GM18519 (cell line): ENCODE data around the gene AGAP5.
"Not testable (repeated sequence)": the region's sequence is repeated elsewhere in the genome, so short reads cannot be mapped to it uniquely, and the experiment has no call there.

Source experiments
- ATAC-seq: cut with Tn5 transposase; IDR thresholded peaks from one replicate; pipeline ENCODE4 v1.9.1; 2021; ENCODE audit warnings: mild to moderate bottlenecking, moderate library complexity; ENCODE audit not compliant: unreplicated experiment, low FRiP score

Gene AGAP5

DNA sequence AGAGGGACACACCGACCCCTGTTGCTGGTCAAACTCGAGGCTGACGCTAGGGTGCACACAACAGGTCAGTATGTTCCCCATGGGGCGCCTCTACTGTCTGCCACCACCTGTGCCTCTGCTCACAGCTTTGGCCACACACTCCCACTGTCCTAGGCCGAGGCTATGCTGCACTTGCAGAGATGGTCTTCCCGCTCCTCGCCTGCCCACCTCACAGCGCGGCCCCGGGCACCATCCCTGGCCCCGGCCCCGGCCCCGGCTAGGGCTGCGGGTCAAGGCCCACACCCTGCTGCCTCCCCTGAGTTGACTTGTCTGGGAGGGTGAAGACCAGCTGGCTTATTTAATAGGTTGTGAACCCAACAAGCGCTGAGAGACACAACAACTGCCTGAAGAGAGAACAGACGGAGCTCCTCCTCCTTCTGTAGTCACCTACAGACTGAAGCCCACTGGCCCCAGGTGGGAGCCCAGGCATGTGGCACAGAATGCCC, at the start of gene AGAP5:
TSS of gene AGAP5 (minus strand) at position 435 of the 485 bp plus-strand sequence. CDS start at position 81, 354 bp downstream.
- ATAC-seq = not testable (repeated sequence)

DNA sequence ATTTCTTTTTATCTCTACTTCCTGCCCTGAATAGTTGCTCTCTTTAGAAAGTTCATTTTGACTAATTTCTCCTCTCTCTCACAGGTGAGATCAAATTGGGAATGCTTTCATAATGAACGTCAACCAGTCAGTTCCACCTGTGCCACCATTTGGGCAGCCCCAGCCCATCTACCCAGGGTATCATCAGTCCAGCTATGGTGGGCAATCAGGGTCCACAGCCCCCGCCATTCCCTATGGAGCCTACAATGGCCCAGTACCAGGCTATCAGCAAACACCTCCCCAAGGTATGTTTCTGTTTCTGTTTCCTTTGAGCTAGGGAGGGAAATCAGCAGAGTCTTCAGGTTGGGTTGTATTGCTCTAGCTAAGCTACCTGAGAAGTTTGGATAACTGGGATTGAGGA, 48.8 kb upstream of the AGAP5 start:
- no peak for ATAC-seq

DNA sequence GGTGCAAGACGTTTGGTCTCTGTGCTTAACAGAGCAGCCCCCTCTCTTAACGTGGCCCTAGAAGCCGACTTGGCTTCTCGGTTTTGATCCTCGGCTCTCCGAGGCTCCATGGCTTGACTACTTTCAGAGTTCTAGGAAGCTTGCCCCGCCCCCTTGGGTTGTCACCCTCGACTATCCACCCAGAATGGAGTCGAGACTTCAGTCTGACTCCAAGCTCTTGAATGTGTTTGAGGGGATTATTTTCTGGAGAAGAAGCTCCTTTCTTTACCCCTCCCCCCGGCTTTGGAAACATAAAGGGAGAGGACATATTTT, 46.7 kb upstream of the AGAP5 start:
- ATAC-seq = peak; percentile 3

DNA sequence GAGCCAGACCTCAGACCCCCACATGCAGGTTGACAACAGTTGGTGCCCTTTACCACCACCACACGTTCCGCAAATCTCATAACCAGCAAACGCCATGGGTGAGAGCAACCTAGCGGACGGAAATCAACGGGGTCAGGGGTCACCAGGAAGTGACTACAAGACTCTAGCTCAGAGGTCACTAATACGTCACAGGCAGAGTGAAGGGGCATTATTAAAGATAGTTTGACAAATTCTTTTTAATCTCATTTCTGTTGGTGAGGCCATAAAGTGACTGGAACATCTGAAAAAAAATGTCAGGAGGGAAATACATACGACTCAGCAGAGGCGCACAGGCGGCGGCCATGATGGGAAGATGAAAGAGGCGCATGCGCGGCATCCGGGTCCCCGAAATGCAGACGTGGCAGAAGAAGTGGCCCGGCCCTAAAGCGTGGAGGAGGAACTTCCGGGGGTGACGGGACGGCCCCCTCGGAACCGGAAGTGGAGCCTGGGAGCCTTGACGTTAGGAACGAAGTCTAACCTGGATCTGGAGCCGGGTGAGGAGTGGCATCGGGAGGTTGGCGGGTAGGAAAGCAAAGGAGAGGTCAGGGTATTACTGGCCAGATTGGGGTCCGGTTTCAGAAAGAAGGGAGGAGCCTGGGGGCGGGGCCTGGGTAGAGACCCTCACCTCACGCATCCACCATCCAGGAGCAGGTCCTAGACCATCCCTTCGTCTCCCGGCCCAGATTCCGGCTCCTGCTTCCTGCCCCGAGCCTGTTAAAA, 46.2 kb upstream of the AGAP5 start, which contains the start of gene SEC24C:
TSS of gene SEC24C (plus strand) at position 468 of the 759 bp plus-strand sequence. CDS start 2,461 bp downstream, outside the sequence.
- peak; percentile 68 for ATAC-seq

DNA sequence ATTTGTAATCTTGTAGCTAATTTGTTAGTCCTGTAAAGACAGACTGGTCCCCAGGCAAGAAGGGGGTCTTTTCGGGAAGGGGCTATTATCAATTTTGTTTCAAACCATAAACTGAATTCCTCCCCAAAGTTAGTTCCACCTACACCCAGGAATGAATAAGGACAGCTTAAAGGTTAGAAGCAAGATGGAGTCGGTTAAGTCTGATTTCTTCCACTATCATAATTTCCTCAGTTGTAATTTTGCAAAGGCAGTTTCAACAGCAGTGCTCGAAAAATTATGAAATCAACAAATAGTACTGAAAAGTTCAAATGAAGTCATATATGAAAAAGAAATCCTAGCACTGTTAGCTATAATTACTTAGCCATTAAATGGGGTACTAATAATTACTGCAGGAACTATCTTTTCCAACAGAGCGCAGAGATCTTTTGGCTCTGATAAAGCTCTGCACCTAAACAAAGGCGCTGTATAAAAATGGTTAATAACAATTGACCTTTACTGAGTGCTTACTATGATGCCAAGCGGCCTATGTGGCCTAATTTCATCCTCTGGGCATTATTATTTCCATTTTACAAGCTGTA, 45.5 kb upstream of the AGAP5 start:
- ATAC-seq = no peak

DNA sequence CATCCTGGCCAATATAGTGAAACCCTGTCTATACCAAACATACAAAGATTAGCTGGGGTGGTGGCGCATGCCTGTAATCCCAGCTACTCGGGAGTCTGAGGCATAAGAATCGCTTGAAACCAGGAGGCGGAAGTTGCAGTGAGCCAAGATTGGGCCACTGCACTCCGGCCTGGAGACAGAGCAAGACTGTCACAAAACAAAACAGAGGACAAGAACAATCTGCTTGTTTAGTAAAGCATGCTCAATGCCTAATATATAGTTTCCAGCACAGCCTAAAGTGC, 44.5 kb upstream of the AGAP5 start:
- no peak for ATAC-seq

DNA sequence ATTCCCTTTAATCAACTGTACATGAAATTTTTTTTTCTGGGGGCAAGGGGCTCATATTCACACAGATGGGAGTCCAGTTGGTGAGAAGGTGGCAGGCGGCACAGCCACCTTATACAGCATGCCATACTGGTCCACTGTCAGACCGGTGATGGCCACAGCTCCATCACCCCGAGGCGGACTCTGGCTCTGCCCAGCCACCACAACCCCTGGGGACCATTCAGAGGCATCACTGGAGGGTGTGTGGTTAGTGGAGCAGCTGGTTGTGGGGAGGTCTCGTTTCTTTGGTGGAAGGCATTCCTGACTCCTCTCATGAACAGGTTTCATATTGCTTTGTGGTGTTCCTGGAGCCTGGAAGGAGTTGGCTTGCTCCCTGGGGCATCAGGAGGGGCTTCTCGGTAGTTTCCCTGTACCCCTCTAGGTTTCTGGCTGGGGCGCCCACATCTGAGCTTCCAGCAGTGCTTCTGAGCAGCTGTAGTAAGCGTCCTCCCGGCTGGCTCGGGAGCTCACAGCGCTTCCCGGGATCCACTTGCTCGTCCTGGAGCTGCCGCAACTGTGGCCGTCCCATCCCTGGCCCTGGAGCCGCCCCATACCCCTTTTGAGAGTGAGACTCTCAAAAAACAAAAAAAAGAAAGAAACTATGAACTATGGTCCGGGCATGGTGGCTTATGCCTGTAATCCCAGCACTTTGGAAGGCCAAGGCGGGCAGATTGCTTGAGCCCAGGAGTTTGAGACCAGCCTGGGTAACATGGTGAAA, 42.8 kb upstream of the AGAP5 start:
- not testable (repeated sequence) for ATAC-seq

DNA sequence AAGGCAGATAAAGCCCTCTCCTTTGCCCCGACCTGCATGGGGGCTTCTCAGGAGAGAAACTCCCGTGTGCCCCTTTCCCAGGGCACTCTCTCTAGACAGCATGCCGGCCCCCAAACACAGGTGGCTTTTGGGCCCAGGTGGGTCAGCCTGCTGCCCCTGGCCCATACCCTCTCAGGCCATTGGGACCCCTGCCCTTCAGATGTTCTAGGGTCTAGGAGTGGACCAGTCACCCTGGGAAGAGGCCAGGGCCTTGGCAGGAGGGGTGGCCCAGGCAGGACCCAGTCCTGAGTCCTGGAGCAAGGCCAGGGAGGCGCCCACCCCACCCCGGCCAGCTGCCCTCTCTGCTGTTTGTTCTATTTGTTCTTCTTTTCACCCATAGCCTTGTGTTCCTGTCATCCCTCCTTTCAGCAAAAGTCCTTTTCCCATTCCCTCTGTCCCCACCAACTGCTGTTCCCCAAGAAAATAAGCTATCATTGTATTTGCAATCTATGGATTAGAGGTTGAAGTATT, 36.9 kb upstream of the AGAP5 start:
- ATAC-seq = no peak

DNA sequence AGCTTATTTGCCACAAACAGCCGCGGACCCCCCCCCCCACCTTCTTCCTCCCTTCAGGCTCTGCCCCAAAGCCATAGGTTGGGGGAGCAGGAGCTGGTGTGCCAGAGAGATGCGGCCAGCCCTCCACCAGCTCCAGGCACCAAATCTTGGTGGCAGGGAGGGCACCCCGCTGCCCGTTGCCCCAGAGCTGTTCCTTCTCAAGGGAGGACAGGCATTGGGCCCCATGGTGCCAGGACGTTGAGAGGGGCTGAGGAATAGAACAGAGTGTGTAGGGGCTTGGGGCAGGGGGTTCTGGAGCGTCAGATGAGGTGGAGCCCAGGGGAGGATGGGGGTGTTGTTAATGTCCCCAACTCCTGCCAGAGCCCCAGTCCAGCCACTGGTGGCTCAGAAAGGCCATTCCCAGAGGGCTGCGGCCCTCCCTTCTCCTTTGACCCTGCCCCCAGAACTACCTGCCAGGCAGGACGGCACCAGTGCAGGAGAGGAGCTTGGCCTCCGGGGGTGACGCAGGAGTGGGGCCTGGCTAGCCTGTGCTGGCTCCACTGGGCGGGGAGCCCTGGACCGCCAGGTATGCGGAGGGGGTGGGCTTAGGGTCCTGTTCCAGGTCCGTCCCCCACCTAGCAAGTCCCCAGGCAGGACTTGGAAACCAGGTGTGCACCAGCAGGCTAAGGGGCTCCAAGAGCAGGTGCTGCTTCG, 36.3 kb upstream of the AGAP5 start:
- ATAC-seq = no peak

DNA sequence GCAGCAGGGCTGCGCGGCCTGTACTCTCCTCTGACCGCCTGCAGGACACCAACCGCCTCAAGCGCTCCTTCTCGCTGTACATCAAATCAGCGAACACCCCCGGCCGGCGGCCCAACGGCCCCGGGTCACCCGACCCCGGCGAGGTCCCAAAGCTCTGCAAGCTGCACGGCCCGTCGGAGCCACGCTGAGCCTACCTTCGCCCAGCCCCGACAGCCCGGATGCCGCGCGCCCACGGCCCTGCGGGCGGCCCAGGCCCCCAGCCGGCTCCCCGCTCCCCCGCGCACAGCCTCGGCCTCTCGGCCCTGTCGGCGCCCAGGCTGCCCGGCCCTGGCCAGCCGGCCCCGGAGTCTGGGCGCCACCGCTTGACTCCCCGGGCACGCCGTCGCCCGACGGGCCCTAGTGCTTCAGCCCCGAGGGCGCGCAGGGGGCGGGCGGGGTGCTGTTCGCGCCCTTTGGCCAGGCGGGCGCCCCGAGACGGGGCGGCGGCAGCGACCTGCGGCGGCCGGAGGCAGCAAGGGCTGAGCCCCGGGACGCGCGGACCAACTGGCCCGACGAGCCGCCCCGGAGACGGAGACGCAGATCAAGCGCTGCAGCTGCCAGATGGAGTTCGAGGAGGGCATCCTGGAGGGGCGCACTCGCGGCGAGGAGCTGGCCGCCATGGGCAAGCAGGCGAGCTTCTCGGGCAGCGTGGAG, 35.2 kb upstream of the AGAP5 start:
- ATAC-seq = no peak

DNA sequence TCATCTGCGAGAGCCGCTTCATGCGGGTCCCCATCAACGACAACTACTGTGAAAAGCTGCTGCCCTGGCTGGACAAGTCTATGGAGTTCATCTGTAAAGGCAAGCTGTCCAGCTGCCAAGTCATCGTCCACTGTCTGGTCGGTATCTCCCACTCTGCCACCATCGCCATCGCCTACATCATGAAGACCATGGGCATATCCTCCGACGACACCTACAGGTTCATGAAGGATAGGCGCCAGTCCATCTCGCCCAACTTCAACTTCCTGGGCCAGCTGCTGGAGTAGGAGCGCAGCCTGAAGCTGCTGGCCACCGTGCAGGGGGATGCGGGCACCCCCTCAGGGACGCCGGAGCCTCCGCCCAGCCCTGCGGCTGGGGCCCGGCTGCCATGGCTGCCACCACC, 34.5 kb upstream of the AGAP5 start:
- ATAC-seq = no peak

DNA sequence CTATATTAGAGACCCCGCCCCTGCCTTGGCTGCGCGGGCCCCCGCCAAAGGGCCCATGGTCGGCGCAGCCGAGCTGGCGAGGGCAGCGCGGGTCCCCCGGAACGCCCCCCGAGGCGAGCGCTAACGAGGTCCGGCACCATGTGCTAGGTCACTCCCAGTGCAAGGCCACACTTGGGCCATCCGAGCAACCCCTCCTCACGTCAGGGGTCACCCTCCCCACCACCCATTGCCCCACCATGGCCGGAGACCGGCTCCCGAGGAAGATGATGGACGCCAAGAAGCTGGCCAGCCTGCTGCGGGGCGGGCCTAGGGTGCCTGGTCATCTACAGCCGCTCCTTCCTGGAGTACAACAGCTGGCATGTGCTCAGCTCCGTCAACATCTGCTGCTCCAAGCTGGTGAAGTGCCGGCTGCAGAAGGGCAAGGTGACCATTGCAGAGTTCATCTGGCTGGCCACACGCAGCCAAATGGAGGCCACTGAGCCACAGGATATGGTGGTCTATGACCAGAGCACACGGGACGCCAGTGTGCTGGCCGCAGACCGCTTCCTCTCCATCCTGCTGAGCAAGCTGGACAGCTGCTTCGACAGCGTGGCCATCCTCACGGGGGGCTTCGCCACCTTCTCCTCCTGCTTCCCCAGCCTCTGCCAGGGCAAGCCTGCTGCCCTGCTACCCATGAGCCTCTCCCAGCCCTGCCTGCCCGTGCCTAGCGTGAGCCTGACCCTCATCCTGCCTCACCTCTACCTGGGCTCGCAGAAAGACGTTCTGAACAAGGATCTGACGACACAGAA, 33.9 kb upstream of the AGAP5 start:
- no peak for ATAC-seq

DNA sequence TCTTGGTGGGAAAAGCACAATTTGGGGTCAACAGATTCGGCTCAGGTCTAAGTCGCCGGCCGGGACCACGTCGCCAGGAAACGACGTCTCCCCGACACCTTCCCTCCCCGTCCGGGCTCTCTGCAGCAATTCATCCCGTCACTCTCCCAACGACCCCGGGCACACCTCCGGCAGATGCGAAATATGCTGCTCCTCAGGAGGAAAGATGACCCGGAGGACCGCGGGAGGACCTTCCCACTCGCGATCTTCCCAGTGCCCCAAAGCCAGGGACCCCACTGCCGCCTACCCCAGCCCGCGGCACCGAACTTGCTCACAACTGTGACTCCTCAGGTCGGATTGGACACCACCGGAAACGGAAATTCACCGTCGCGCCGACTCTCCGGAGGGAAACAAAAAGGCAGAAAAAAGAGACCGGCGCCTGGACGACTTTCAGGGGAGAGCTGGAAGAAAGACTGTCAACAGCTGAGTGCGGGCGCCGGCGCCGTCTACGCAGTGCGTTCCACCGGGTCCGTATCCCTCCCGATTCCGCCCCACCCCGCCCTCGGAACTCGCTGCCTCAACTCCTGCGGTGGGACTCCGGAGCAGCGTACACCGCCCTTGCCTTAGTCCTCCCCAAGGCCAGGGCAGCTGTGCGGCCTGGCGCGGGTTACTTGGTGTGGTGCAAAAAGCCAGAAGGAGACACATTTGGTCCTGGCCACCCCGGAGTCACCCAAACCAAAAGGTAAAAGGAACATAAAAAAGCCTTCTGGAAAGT, 32.4 kb upstream of the AGAP5 start:
- ATAC-seq = peak; percentile 54

DNA sequence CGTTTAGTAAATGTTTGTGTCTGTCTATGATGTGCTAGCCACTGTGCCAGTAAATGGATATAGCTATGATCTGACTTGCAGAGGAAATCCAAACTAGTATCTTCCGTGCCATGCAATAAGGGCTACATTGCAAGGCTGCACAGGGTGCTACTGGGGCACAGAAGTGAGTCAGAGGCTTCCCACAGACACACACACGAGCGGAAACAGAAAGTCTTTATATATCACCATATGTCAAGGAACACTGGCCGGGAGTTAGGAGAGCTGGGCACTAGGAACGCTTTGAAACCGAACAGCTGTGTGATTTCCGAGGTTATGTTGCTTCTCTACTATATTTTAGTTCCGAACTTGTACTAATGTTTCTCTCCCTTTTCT, 31.9 kb upstream of the AGAP5 start:
- ATAC-seq = not testable (repeated sequence)

DNA sequence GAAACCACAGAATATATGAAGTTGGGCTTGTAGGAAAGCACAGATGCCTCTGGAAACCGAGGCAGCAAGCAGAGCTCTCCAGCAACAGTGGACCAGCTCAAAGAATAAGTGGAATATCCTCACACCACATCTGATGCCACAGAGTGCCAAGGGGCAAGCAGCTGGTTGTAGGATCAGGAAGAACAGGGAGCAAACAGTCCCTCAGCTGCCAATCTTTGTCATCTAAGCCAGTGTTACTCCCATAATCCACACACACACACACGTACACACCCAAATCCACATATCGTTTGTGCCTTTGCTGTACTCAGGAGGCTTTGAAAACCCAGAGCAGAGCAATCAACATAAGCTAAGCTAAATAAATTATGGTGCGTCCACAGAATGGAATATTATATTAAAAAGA, 25.6 kb upstream of the AGAP5 start:
- no peak for ATAC-seq

DNA sequence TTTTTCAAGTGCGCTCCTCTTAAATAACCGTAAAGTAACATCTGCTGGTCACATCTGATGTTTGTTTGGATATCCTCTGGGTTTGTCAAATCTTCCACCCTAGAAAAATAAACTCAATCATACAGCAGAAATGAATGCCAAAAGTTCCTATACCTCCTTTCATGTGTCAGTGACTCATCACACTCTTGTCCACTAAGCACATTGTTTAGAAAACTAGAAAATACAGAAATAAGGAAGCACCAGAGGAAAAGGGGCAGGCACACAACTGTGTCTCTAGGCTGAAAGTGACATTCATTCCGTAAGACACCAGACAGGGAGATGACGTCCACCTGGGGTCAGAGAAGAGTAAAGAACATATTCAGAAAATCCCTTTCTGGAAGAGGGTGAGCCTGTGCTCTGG, 22.7 kb upstream of the AGAP5 start:
- not testable (repeated sequence) for ATAC-seq

DNA sequence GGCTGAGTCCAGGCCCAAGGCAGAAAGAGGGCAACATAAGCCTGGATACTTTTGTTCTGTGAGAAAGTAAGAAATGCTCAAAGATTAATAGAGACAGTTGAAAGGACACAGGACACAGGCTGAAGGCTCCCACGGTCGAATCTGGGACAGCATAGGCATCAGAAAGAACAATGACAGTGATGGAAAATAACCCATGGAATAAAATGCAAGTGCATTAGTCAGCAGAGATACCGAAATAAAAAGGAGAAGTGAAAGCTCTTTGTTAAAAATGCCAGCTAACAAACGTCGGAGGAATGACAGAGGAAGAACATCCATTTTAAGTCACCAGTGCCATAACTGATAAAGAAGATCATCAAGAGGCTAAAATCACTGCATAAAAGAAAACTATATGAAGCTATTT, 19.6 kb upstream of the AGAP5 start:
- ATAC-seq = no peak

DNA sequence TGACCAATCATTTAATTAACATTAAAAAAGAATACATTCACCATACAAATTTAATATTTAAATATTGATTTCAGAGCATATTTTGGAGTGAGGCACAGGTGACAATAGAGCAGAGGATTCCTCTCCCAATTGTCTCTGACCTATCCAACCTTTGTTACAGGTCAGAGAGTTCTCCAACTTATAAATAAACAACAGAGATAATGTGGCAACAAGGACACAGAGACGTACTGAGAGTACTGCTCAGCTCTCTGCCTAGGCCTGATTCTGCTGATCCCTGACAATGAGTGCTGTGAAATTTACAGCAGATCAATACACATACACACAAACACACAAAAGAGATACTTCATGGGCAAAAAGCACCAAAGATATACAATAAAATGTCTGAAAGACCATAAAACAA, 18.3 kb upstream of the AGAP5 start:
- no peak for ATAC-seq
